ENCODE measurements around the gene FBXO3. TPM values are rescaled to one million over a fixed set of nuclear protein-coding genes. Genes with fewer than 3 reads are reported as not detected.
A peak's percentile ranks its signal among the peaks of the same experiment; 100 is the strongest.

The FBXO3 gene
- total RNA-seq, 2 experiments from 2014 or later: 12.1 to 21.3 TPM

- no peak overlapping the region for H3K4me3 ChIP-seq (ENCODE audit: low read depth, low read length, poor library complexity, severe bottlenecking)
- no peaks in the 10 kb centered on the region for H3K9me3 ChIP-seq (ENCODE audit: low read length)
- intact Hi-C loops (cut with micrococcal nuclease; ENCODE audit: unreplicated experiment): no loop called here
- ChIA-PET POLR2A (no interaction called here), CTCF (ENCODE audit: unreplicated experiment) (no interaction called here)
- H3K36me3 ChIP-seq (ENCODE audit: insufficient read depth, low read length): no peaks in the 10 kb centered on the region
- H3K9me2 ChIP-seq (ENCODE audit: insufficient read depth, low read length): no peaks in the 10 kb centered on the region
- no peaks in the 10 kb centered on the region for H3K79me2 ChIP-seq (ENCODE audit: insufficient read depth, low read depth, low read length)
- no peak for DNase-seq (ENCODE audit: low spot score)
- no peak overlapping the region for H2AFZ ChIP-seq (ENCODE audit: low read length)
- TF ChIP-seq CTCF (conservative IDR thresholded peaks at IDR 0.05; ENCODE audit: low read length) (no peak), EZH2phosphoT487 (IDR thresholded peaks at IDR 0.05; ENCODE audit: borderline replicate concordance, low read depth, low read length) (no peak)
- H3K4me2 ChIP-seq (ENCODE audit: low read length): no peak overlapping the region
- H3K4me1 ChIP-seq (ENCODE audit: insufficient read depth, low read length, poor library complexity, severe bottlenecking): no peaks in the 10 kb centered on the region
- no peak overlapping the region for H3K27ac ChIP-seq (ENCODE audit: low read depth, low read length, poor library complexity, severe bottlenecking)
- H4K20me1 ChIP-seq (ENCODE audit: insufficient read depth, low read length): no peaks in the 10 kb centered on the region
- no TSS peak for BruUV-seq (replicated peaks)
Observed at GRCh38 chr11:33819278-33820035, 45.1 kb upstream of the FBXO3 start.

DNA sequence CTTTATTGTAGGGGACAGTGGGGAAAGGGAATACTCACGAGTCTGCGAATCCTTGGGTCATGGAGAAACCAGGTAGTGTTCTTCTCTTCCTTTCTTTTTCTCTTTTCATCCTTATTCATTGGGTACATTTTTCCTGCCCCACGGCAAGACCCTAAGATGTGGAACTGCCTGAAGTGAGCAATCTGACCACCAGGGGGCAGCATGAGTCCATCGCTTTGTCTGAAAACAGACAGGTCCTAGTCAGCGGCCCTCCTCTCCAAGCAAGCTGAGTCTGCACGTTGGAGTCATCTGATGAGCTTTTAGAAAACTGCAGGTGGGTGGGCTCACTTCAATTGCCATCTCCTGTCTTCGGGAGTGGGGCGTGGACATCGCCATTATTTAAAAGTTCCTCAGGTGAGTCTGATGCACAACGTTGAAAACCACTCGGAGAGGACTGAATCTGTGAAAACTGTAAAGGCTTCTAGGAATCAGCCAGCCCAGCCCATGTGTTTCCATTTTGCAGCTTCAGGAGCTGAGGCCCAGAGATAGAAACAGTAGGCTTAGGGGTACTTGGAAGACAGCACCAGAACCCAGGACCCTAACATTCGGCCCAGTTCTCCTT, 34.0 kb upstream of the FBXO3 start:
- H3K36me3 ChIP-seq (ENCODE audit: insufficient read depth, low read length): no peaks in the 10 kb centered on the region
- DNase-seq (ENCODE audit: low spot score): peak; percentile 77
- H2AFZ ChIP-seq (ENCODE audit: low read length): no peak overlapping the region
- no TSS peak for BruUV-seq (replicated peaks)
- ChIA-PET CTCF (ENCODE audit: unreplicated experiment) (interaction anchor here (0.7 to 1.3 kb wide), 2 partner anchors 93 to 179 kb away, joined by 3 to 4 read pairs; no protein-coding TSS in a partner anchor), POLR2A (interaction anchor here (0.6 to 0.7 kb wide), 2 partner anchors 15 to 126 kb away, joined by 3 read pairs; no protein-coding TSS in a partner anchor)
- H3K27ac ChIP-seq (ENCODE audit: low read depth, low read length, poor library complexity, severe bottlenecking): no peak overlapping the region
- H3K4me3 ChIP-seq (ENCODE audit: low read depth, low read length, poor library complexity, severe bottlenecking): no peak overlapping the region
- no peaks in the 10 kb centered on the region for H4K20me1 ChIP-seq (ENCODE audit: insufficient read depth, low read length)
- no peaks in the 10 kb centered on the region for H3K4me1 ChIP-seq (ENCODE audit: insufficient read depth, low read length, poor library complexity, severe bottlenecking)
- intact Hi-C loops (cut with micrococcal nuclease; ENCODE audit: unreplicated experiment): loop anchor here (1.0 to 5.0 kb wide), 2 partner anchors 180 to 549 kb away; partner anchors contain the start of gene ABTB2
- no peaks in the 10 kb centered on the region for H3K9me2 ChIP-seq (ENCODE audit: insufficient read depth, low read length)
- TF ChIP-seq EZH2phosphoT487 (IDR thresholded peaks at IDR 0.05; ENCODE audit: borderline replicate concordance, low read depth, low read length): no peak
- TF ChIP-seq CTCF (conservative IDR thresholded peaks at IDR 0.05; ENCODE audit: low read length): peak; percentile 94
- H3K9me3 ChIP-seq (ENCODE audit: low read length): no peaks in the 10 kb centered on the region
- no peak overlapping the region for H3K4me2 ChIP-seq (ENCODE audit: low read length)
- no peaks in the 10 kb centered on the region for H3K79me2 ChIP-seq (ENCODE audit: insufficient read depth, low read depth, low read length)

- H3K4me1 ChIP-seq (ENCODE audit: insufficient read depth, low read length, poor library complexity, severe bottlenecking): no peaks in the 10 kb centered on the region
- CTCF ChIA-PET (ENCODE audit: unreplicated experiment): no interaction called here
- H2AFZ ChIP-seq (ENCODE audit: low read length): no peak overlapping the region
- TF ChIP-seq CTCF (conservative IDR thresholded peaks at IDR 0.05; ENCODE audit: low read length): no peak
- TF ChIP-seq EZH2phosphoT487 (IDR thresholded peaks at IDR 0.05; ENCODE audit: borderline replicate concordance, low read depth, low read length): no peak
- H3K9me3 ChIP-seq (ENCODE audit: low read length): no peaks in the 10 kb centered on the region
- BruUV-seq (replicated peaks): no TSS peak
- H3K9me2 ChIP-seq (ENCODE audit: insufficient read depth, low read length): no peaks in the 10 kb centered on the region
- no peaks in the 10 kb centered on the region for H4K20me1 ChIP-seq (ENCODE audit: insufficient read depth, low read length)
- H3K36me3 ChIP-seq (ENCODE audit: insufficient read depth, low read length): no peaks in the 10 kb centered on the region
- H3K27ac ChIP-seq (ENCODE audit: low read depth, low read length, poor library complexity, severe bottlenecking): no peak overlapping the region
- intact Hi-C loops (cut with micrococcal nuclease; ENCODE audit: unreplicated experiment): no loop called here
- no peak overlapping the region for H3K4me3 ChIP-seq (ENCODE audit: low read depth, low read length, poor library complexity, severe bottlenecking)
- H3K79me2 ChIP-seq (ENCODE audit: insufficient read depth, low read depth, low read length): no peaks in the 10 kb centered on the region
- no peak overlapping the region for H3K4me2 ChIP-seq (ENCODE audit: low read length)
- POLR2A ChIA-PET: interaction anchor here (0.5 to 0.6 kb wide), 3 partner anchors 507 to 579 kb away, joined by 3 read pairs; no protein-coding TSS in a partner anchor
- DNase-seq (ENCODE audit: low spot score): no peak
Observed at GRCh38 chr11:33804471-33804870, 30.2 kb upstream of the FBXO3 start.

All from OCI-LY7 (cell line).